NCI-H524 (cell line): Measurements from ENCODE around the gene RAB11FIP2.
A peak's percentile ranks its signal among the peaks of the same experiment; 100 is the strongest.

Source experiments
- DNase-seq, 2 experiments: peaks; one replicate each; lab custom pipeline; 2025; lab: John Stamatoyannopoulos, UW

Gene RAB11FIP2

GRCh38 chr10:118034791-118035261 is 11.9 kb downstream of the RAB11FIP2 start:
- no peak for DNase-seq

GRCh38 chr10:118033905-118034304 is 12.8 kb downstream of the RAB11FIP2 start:
- no peak for DNase-seq

- no peak for DNase-seq
Observed at GRCh38 chr10:118032564-118032963, 14.2 kb downstream of the RAB11FIP2 start.

GRCh38 chr10:118031351-118032075 is 15.2 kb downstream of the RAB11FIP2 start:
- DNase-seq = no peak

- no peak for DNase-seq
Observed at GRCh38 chr10:118028619-118029018, 18.1 kb downstream of the RAB11FIP2 start.

- no peak for DNase-seq
Observed at GRCh38 chr10:118027397-118027796, 19.3 kb downstream of the RAB11FIP2 start.

- DNase-seq = no peak
Observed at GRCh38 chr10:118026936-118027335, 19.8 kb downstream of the RAB11FIP2 start.

- DNase-seq = no peak
Observed at GRCh38 chr10:118020365-118020764, 26.4 kb downstream of the RAB11FIP2 start.

GRCh38 chr10:118017850-118018249 is 28.9 kb downstream of the RAB11FIP2 start:
- DNase-seq = no peak

GRCh38 chr10:118017071-118017740 is 29.5 kb downstream of the RAB11FIP2 start:
- no peak for DNase-seq

GRCh38 chr10:118012952-118013525 is 33.7 kb downstream of the RAB11FIP2 start:
- DNase-seq = peak in 1 of 2 experiments; percentile 1

GRCh38 chr10:118007773-118008172 is 39.0 kb downstream of the RAB11FIP2 start:
- peak in 1 of 2 experiments; percentile 60 for DNase-seq

- DNase-seq = peak; percentile 4 to 60
Observed at GRCh38 chr10:118003126-118003525, 43.6 kb downstream of the RAB11FIP2 start.

GRCh38 chr10:118002581-118002980 is 44.2 kb downstream of the RAB11FIP2 start:
- no peak for DNase-seq

- no peak for DNase-seq
Observed at GRCh38 chr10:117997673-117998072, 49.1 kb downstream of the RAB11FIP2 start.

GRCh38 chr10:117996709-117997108 is 50.0 kb downstream of the RAB11FIP2 start:
- peak; percentile 27 to 39 for DNase-seq

- DNase-seq = no peak
Observed at GRCh38 chr10:117994771-117995170, 52.0 kb downstream of the RAB11FIP2 start.

- peak in 1 of 2 experiments; percentile 58 for DNase-seq
Observed at GRCh38 chr10:117993166-117993565, 53.6 kb downstream of the RAB11FIP2 start.

- DNase-seq = no peak
Observed at GRCh38 chr10:117991701-117992100, 55.0 kb downstream of the RAB11FIP2 start.

- DNase-seq = no peak
Observed at GRCh38 chr10:117989962-117990361, 56.8 kb downstream of the RAB11FIP2 start.

- no peak for DNase-seq
Observed at GRCh38 chr10:117988814-117989213, 57.9 kb downstream of the RAB11FIP2 start.

- no peak for DNase-seq
Observed at GRCh38 chr10:117987244-117987909, 59.4 kb downstream of the RAB11FIP2 start.
